HepG2 (cell line): ENCODE results near the gene MAP2K1. TPM values are rescaled to one million over a fixed set of nuclear protein-coding genes. Genes with fewer than 3 reads are reported as not detected.
A peak's percentile ranks its signal among the peaks of the same experiment; 100 is the strongest.

Experiments
- FOSL2 ChIP-seq: sonication (generic); formaldehyde crosslinking; IDR thresholded peaks from 2 replicates; pipeline ENCODE4 v1.4.0; 2020; ENCODE audit warnings: missing genetic modification reagents
- KAT8 ChIP-seq: IDR thresholded peaks from 2 replicates; pipeline ENCODE4 v1.6.1; 2016; ENCODE audit warnings: missing genetic modification reagents, missing compliant biosample characterization
- MIER3 ChIP-seq: IDR thresholded peaks from 2 replicates; pipeline ENCODE4 v1.6.1; 2016; ENCODE audit warnings: missing compliant biosample characterization, borderline replicate concordance
- MLXIP ChIP-seq: sonication (generic); formaldehyde crosslinking; IDR thresholded peaks from 2 replicates; pipeline ENCODE4 v1.9.0; 2021; ENCODE audit warnings: missing genetic modification reagents, borderline replicate concordance
- MTERF4 ChIP-seq: sonication (generic); formaldehyde crosslinking; IDR thresholded peaks from 2 replicates; pipeline ENCODE4 v1.8.0; 2023; ENCODE audit warnings: mild to moderate bottlenecking, missing genetic modification reagents
- MXD3 ChIP-seq: IDR thresholded peaks from 2 replicates; pipeline ENCODE4 v1.6.1; 2016; ENCODE audit warnings: mild to moderate bottlenecking, missing biosample characterization, missing genetic modification reagents
- MYPOP ChIP-seq: sonication (generic); formaldehyde crosslinking; IDR thresholded peaks from 2 replicates; pipeline ENCODE4 v1.8.1; 2023; ENCODE audit warnings: mild to moderate bottlenecking, moderate library complexity, missing genetic modification reagents
- PRDM15 ChIP-seq: sonication (generic); formaldehyde crosslinking; IDR thresholded peaks from 2 replicates; pipeline ENCODE4 v1.4.0; 2020; ENCODE audit warnings: missing genetic modification reagents
- SETDB1 ChIP-seq: sonication (generic); formaldehyde crosslinking; IDR thresholded peaks from 2 replicates; pipeline ENCODE4 v1.5.1; 2020; ENCODE audit warnings: missing genetic modification reagents, mild to moderate bottlenecking, borderline replicate concordance
- THAP7 ChIP-seq: sonication (generic); formaldehyde crosslinking; IDR thresholded peaks from 2 replicates; pipeline ENCODE4 v1.8.1; 2023; ENCODE audit warnings: mild to moderate bottlenecking, missing genetic modification reagents
- ZBTB44 ChIP-seq: sonication (generic); formaldehyde crosslinking; IDR thresholded peaks from 2 replicates; pipeline ENCODE4 v1.4.0; 2020; ENCODE audit warnings: missing genetic modification reagents
- ZNF205 ChIP-seq: IDR thresholded peaks from 2 replicates; pipeline ENCODE4 v1.6.1; 2018; ENCODE audit warnings: missing biosample characterization, missing genetic modification reagents
- ZNF607 ChIP-seq: sonication (generic); formaldehyde crosslinking; IDR thresholded peaks from 2 replicates; pipeline ENCODE4 v1.5.1; 2020; ENCODE audit warnings: missing genetic modification reagents, mild to moderate bottlenecking, borderline replicate concordance
- ZNF83 ChIP-seq: sonication (generic); formaldehyde crosslinking; IDR thresholded peaks from 2 replicates; pipeline ENCODE4 v1.4.0; 2020; ENCODE audit warnings: missing genetic modification reagents, mild to moderate bottlenecking, borderline replicate concordance
- ZNF891 ChIP-seq: sonication (generic); formaldehyde crosslinking; IDR thresholded peaks from 2 replicates; pipeline ENCODE4 v1.5.0; 2020; ENCODE audit warnings: mild to moderate bottlenecking, missing genetic modification reagents
- polyA plus RNA-seq, 8 experiments: library from polyadenylated mRNA; depleted of rRNA in 3 of 8; stranded (reverse) in 7 of 8; unstranded in 1 of 8; fragments of >200 nt; fragmentation: Illumina TruSeq in 4 of 8; extraction: Trizol in 4 of 8; gene quantifications; 2 replicates each; pipeline versions ENCODE4 v1.2.1 to v1.2.3, GENCODE V29; 2011 to 2016; ENCODE audit warnings: low read depth in 4 of 8, missing spikeins in 1 of 8, mixed read lengths in 1 of 8; ENCODE audit not compliant: insufficient read depth in 1 of 8
- total RNA-seq, 5 experiments: library from RNA; depleted of rRNA; stranded (reverse); fragments of >200 nt; fragmentation: Illumina TruSeq; extraction: Trizol; gene quantifications; 2 replicates each; pipeline ENCODE4 v1.2.3, GENCODE V29; 2016; ENCODE audit warnings: low read depth in 1 of 5

The MAP2K1 gene
- total and polyA plus RNA-seq, 2 of the 13 experiments (the other 11 are each of a cell fraction or from before 2014, with no cell fraction given) = 24.1 to 49.2 TPM

- TF ChIP-seq ZNF607 (CRISPR knock-in tag) (peak; percentile 99), MTERF4 (CRISPR knock-in tag) (peak; percentile 88), MYPOP (CRISPR knock-in tag) (peak; percentile 93), FOSL2 (CRISPR knock-in tag) (peak; percentile 30), MLXIP (CRISPR knock-in tag) (no peak), ZNF891 (CRISPR knock-in tag) (peak; percentile 65; the same call in 1 of the 2 replicates), MXD3 (CRISPR knock-in tag) (peak; percentile 36), ZNF205 (CRISPR knock-in tag) (peak; percentile 81), PRDM15 (CRISPR knock-in tag) (peak; percentile 19; the same call in 1 of the 2 replicates), MIER3 (CRISPR knock-in tag) (no peak; the same call in 1 of the 2 replicates), ZBTB44 (CRISPR knock-in tag) (0 out of 2 replicates have a peak, but pooled peaks have one; percentile 66), SETDB1 (no peak), KAT8 (CRISPR knock-in tag) (peak; percentile 88), ZNF83 (CRISPR knock-in tag) (peak; percentile 37; the same call in 1 of the 2 replicates), THAP7 (CRISPR knock-in tag) (no peak)
These were observed 30.1 kb upstream of the MAP2K1 start, which contains the start of gene TIPIN (continued) for GRCh38 chr15:66356359-66357236.
